Fibroblast of the aortic adventitia (primary cell): ENCODE measurements around the gene IGSF3. TPM values are rescaled to one million over a fixed set of nuclear protein-coding genes. Genes with fewer than 3 reads are reported as not detected.

Experiments
- DNase-seq: peaks from one replicate; pipeline ENCODE4 v3.0.0-alpha.2; 2010; ENCODE audit warnings: low read depth
- H3K4me3 ChIP-seq: 2 replicates; pipeline ENCODE4 v1.5.1; 2011; ENCODE audit warnings: low read depth, mild to moderate bottlenecking, control low read depth, low read length, moderate library complexity
- CTCF ChIP-seq: IDR thresholded peaks from 2 replicates; pipeline ENCODE4 v1.5.1; 2011; ENCODE audit warnings: mild to moderate bottlenecking, low read length, control low read depth, inconsistent platforms; ENCODE audit not compliant: insufficient read depth
- total RNA-seq: library from RNA; depleted of rRNA; stranded (reverse); fragments of >200 nt; gene quantifications from 2 replicates; pipeline ENCODE4 v1.2.3, GENCODE V29; 2012; ENCODE audit warnings: low replicate concordance

The IGSF3 gene
- total RNA-seq, 1 donor: 0.27 TPM

- no peak for DNase-seq
- no peak for TF ChIP-seq CTCF
- no peak overlapping the region for H3K4me3 ChIP-seq
Measured at GRCh38 chr1:116580446-116581322, 86.8 kb downstream of the IGSF3 start.

GRCh38 chr1:116579259-116579875, 88.2 kb downstream of the IGSF3 start:
- no peak for DNase-seq
- H3K4me3 ChIP-seq: no peak overlapping the region
- TF ChIP-seq CTCF: no peak

GRCh38 chr1:116578581-116578980, 89.0 kb downstream of the IGSF3 start:
- no peak for TF ChIP-seq CTCF
- H3K4me3 ChIP-seq: no peak overlapping the region

GRCh38 chr1:116577759-116578314, 89.7 kb downstream of the IGSF3 start:
- H3K4me3 ChIP-seq: no peak overlapping the region
- TF ChIP-seq CTCF: no peak
- DNase-seq: no peak

More at GRCh38 chr1:116578581-116578980, 89.0 kb downstream of the IGSF3 start:
- no peak for DNase-seq

- peak; percentile 84 for DNase-seq
- TF ChIP-seq CTCF: peak; percentile 89
- no peak overlapping the region for H3K4me3 ChIP-seq
Measured at GRCh38 chr1:116574581-116575291, 92.8 kb downstream of the IGSF3 start.

- no peak overlapping the region for H3K4me3 ChIP-seq
- no peak for TF ChIP-seq CTCF
- peak; percentile 79 for DNase-seq
Measured at GRCh38 chr1:116573431-116574095, 94.0 kb downstream of the IGSF3 start.
